Activated naive CD4-positive, alpha-beta T cell treated with anti-CD3 and anti-CD28 coated beads for 36 hours (primary cell): ENCODE measurements around the gene SEMA6D. TPM values are rescaled to one million over a fixed set of nuclear protein-coding genes. Genes with fewer than 3 reads are reported as not detected.

Experiments used
- CTCF ChIA-PET: fragments of 350-600 bp; sonication (Branson Sonifier 250); formaldehyde crosslinking; loops from one replicate; lab custom pipeline; 2021; ENCODE audit warnings: antibody characterized with exemption; lab: Charles Lee
- DNase-seq: peaks from one replicate; pipeline ENCODE4 v3.0.0-alpha.2; 2020
- H3K27ac Mint-ChIP-seq: one replicate; pipeline ENCODE4 v1.8.0; 2021; ENCODE audit warnings: mild to moderate bottlenecking, mixed read lengths
- H3K27me3 Mint-ChIP-seq: one replicate; pipeline ENCODE4 v1.8.0; 2021; ENCODE audit warnings: low read depth, mixed read lengths
- H3K36me3 Mint-ChIP-seq: one replicate; pipeline ENCODE4 v1.8.0; 2021; ENCODE audit warnings: low read depth, mixed read lengths
- H3K4me1 Mint-ChIP-seq: one replicate; pipeline ENCODE4 v1.8.0; 2021; ENCODE audit warnings: low read depth, mixed read lengths
- H3K4me3 Mint-ChIP-seq: one replicate; pipeline ENCODE4 v1.8.0; 2021; ENCODE audit warnings: mild to moderate bottlenecking, moderate library complexity, mixed read lengths
- H3K9me3 Mint-ChIP-seq: one replicate; pipeline ENCODE4 v1.8.0; 2021; ENCODE audit warnings: mixed read lengths
- intact Hi-C: fragments of 100-400 bp; cut with micrococcal nuclease; formaldehyde crosslinking; loops from one replicate; pipeline ENCODE4 v1.15.1; 2023
- total RNA-seq, 2 experiments: library from RNA; stranded (reverse); gene quantifications; one replicate each; pipeline ENCODE4 v1.2.3, GENCODE V29; 2021

The SEMA6D gene
- total RNA-seq, 2 experiments from 2014 or later: not detected

- no peak overlapping the region for H3K4me3 Mint-ChIP-seq
- no peaks in the 10 kb centered on the region for H3K36me3 Mint-ChIP-seq
- H3K27ac Mint-ChIP-seq: no peak overlapping the region
- CTCF ChIA-PET: no interaction called here
- intact Hi-C loops: no loop called here
- no peaks in the 10 kb centered on the region for H3K9me3 Mint-ChIP-seq
- DNase-seq: no peak
- H3K27me3 Mint-ChIP-seq: no peaks in the 10 kb centered on the region
- H3K4me1 Mint-ChIP-seq: no peaks in the 10 kb centered on the region
Measured at GRCh38 chr15:47801522-47801921, 84.2 kb downstream of the SEMA6D start.

- Mint-ChIP-seq H3K9me3 (no peaks in the 10 kb centered on the region), H3K4me1 (no peaks in the 10 kb centered on the region), H3K36me3 (no peaks in the 10 kb centered on the region), H3K27me3 (no peaks in the 10 kb centered on the region), H3K4me3 (no peak overlapping the region), H3K27ac (no peak overlapping the region)
- intact Hi-C loops: no loop called here
- no peak for DNase-seq
- CTCF ChIA-PET: no interaction called here
Measured at GRCh38 chr15:47802216-47802615, 84.9 kb downstream of the SEMA6D start.

- no peak for DNase-seq
- intact Hi-C loops: no loop called here
- Mint-ChIP-seq H3K9me3 (no peaks in the 10 kb centered on the region), H3K36me3 (no peaks in the 10 kb centered on the region), H3K27ac (no peak overlapping the region), H3K4me3 (no peak overlapping the region), H3K27me3 (no peaks in the 10 kb centered on the region), H3K4me1 (no peaks in the 10 kb centered on the region)
- CTCF ChIA-PET: no interaction called here
Measured at GRCh38 chr15:47803767-47804166, 86.5 kb downstream of the SEMA6D start.

- CTCF ChIA-PET: interaction anchor here (0.8 kb wide), 1 partner anchor 530 kb away, joined by 3 read pairs; no protein-coding TSS in a partner anchor
- Mint-ChIP-seq H3K4me3 (no peak overlapping the region), H3K4me1 (no peaks in the 10 kb centered on the region), H3K9me3 (no peaks in the 10 kb centered on the region), H3K36me3 (no peaks in the 10 kb centered on the region), H3K27me3 (no peaks in the 10 kb centered on the region), H3K27ac (no peak overlapping the region)
- DNase-seq: no peak
- intact Hi-C loops: no loop called here
Measured at GRCh38 chr15:47804733-47805132, 87.4 kb downstream of the SEMA6D start.

GRCh38 chr15:47806008-47806407 lies 88.7 kb downstream of the SEMA6D start:
- CTCF ChIA-PET: no interaction called here
- Mint-ChIP-seq H3K27me3 (no peaks in the 10 kb centered on the region), H3K4me1 (no peaks in the 10 kb centered on the region), H3K9me3 (no peaks in the 10 kb centered on the region), H3K36me3 (no peaks in the 10 kb centered on the region), H3K4me3 (no peak overlapping the region), H3K27ac (no peak overlapping the region)
- DNase-seq: no peak
- intact Hi-C loops: no loop called here

GRCh38 chr15:47811172-47811571 lies 93.9 kb downstream of the SEMA6D start:
- intact Hi-C loops: no loop called here
- Mint-ChIP-seq H3K9me3 (no peaks in the 10 kb centered on the region), H3K27me3 (peaks cover 6% of the 10 kb centered on the region), H3K36me3 (no peaks in the 10 kb centered on the region), H3K4me3 (no peak overlapping the region), H3K4me1 (peaks cover 3% of the 10 kb centered on the region), H3K27ac (no peak overlapping the region)
- no peak for DNase-seq
- CTCF ChIA-PET: no interaction called here

GRCh38 chr15:47812470-47812999 lies 95.2 kb downstream of the SEMA6D start:
- no peaks in the 10 kb centered on the region for H3K36me3 Mint-ChIP-seq
- no peak for DNase-seq
- peaks cover 3% of the 10 kb centered on the region for H3K4me1 Mint-ChIP-seq
- H3K27ac Mint-ChIP-seq: no peak overlapping the region
- no peaks in the 10 kb centered on the region for H3K9me3 Mint-ChIP-seq
- CTCF ChIA-PET: no interaction called here
- H3K27me3 Mint-ChIP-seq: peaks cover 11% of the 10 kb centered on the region
- intact Hi-C loops: no loop called here
- H3K4me3 Mint-ChIP-seq: no peak overlapping the region

- peak; percentile 10 for DNase-seq
- CTCF ChIA-PET: no interaction called here
- intact Hi-C loops: no loop called here
- no peak overlapping the region for H3K4me3 Mint-ChIP-seq
- H3K36me3 Mint-ChIP-seq: no peaks in the 10 kb centered on the region
- H3K9me3 Mint-ChIP-seq: no peaks in the 10 kb centered on the region
- peaks cover 16% of the 10 kb centered on the region for H3K27me3 Mint-ChIP-seq
- peaks cover 3% of the 10 kb centered on the region for H3K4me1 Mint-ChIP-seq
- no peak overlapping the region for H3K27ac Mint-ChIP-seq
Measured at GRCh38 chr15:47813748-47814384, 96.6 kb downstream of the SEMA6D start.

- no peaks in the 10 kb centered on the region for H3K36me3 Mint-ChIP-seq
- intact Hi-C loops: no loop called here
- no peak overlapping the region for H3K4me3 Mint-ChIP-seq
- no peaks in the 10 kb centered on the region for H3K9me3 Mint-ChIP-seq
- H3K27ac Mint-ChIP-seq: no peak overlapping the region
- DNase-seq: no peak
- H3K27me3 Mint-ChIP-seq: peaks cover 19% of the 10 kb centered on the region
- CTCF ChIA-PET: no interaction called here
- peaks cover 3% of the 10 kb centered on the region for H3K4me1 Mint-ChIP-seq
Measured at GRCh38 chr15:47814620-47815019, 97.3 kb downstream of the SEMA6D start.

- Mint-ChIP-seq H3K27me3 (peaks cover 19% of the 10 kb centered on the region), H3K9me3 (no peaks in the 10 kb centered on the region), H3K27ac (no peak overlapping the region), H3K36me3 (no peaks in the 10 kb centered on the region), H3K4me1 (peaks cover 3% of the 10 kb centered on the region), H3K4me3 (no peak overlapping the region)
- no peak for DNase-seq
- CTCF ChIA-PET: no interaction called here
- intact Hi-C loops: no loop called here
Measured at GRCh38 chr15:47817969-47818548, 100.8 kb downstream of the SEMA6D start.

- no peak for DNase-seq
- Mint-ChIP-seq H3K27me3 (peaks cover 19% of the 10 kb centered on the region), H3K36me3 (no peaks in the 10 kb centered on the region), H3K9me3 (no peaks in the 10 kb centered on the region), H3K4me1 (peaks cover 2% of the 10 kb centered on the region), H3K4me3 (no peak overlapping the region), H3K27ac (no peak overlapping the region)
- CTCF ChIA-PET: no interaction called here
- intact Hi-C loops: no loop called here
Measured at GRCh38 chr15:47819158-47819557, 101.9 kb downstream of the SEMA6D start.

- Mint-ChIP-seq H3K27ac (no peak overlapping the region), H3K36me3 (no peaks in the 10 kb centered on the region), H3K9me3 (no peaks in the 10 kb centered on the region), H3K4me1 (no peaks in the 10 kb centered on the region), H3K4me3 (no peak overlapping the region), H3K27me3 (peaks cover 19% of the 10 kb centered on the region)
- intact Hi-C loops: no loop called here
- no peak for DNase-seq
- CTCF ChIA-PET: interaction anchor here (0.8 kb wide), 1 partner anchor 10 kb away, joined by 3 read pairs; no protein-coding TSS in a partner anchor
Measured at GRCh38 chr15:47820057-47820746, 102.9 kb downstream of the SEMA6D start.
